ENCODE data around the gene SLC6A3. TPM values are rescaled to one million over a fixed set of nuclear protein-coding genes. Genes with fewer than 3 reads are reported as not detected.

The SLC6A3 gene
- total and polyA plus RNA-seq, 3 experiments from 2014 or later: not detected

GRCh38 chr5:1343315-1343751, 101.9 kb downstream of the SLC6A3 start:
- CTCF ChIA-PET: interaction anchor here (1.3 to 1.7 kb wide), 2 partner anchors 21 to 88 kb away, joined by 3 to 4 read pairs; no protein-coding TSS in a partner anchor
- Histone ChIP-seq H3K27me3 (ENCODE audit: insufficient read depth, low read length, poor library complexity, severe bottlenecking) (no peaks in the 10 kb centered on the region), H3K27ac (ENCODE audit: low read depth, low read length) (no peak overlapping the region), H3K4me1 (ENCODE audit: insufficient read depth, low read length) (peaks cover 32% of the 10 kb centered on the region), H3K9me3 (ENCODE audit: low read length) (no peaks in the 10 kb centered on the region), H3K36me3 (ENCODE audit: insufficient read depth, low read length) (peaks cover 19% of the 10 kb centered on the region), H3K4me3 (ENCODE audit: low read length) (no peak overlapping the region)
- no peaks in the 10 kb centered on the region for H3K27me3 Mint-ChIP-seq
- H3K9me3 Mint-ChIP-seq: no peaks in the 10 kb centered on the region
- peaks cover 29 to 38% (median 37%) of the 10 kb centered on the region in 3 donors for H3K4me1 Mint-ChIP-seq
- H3K36me3 Mint-ChIP-seq: peaks cover 4 to 46% (median 18%) of the 10 kb centered on the region in 3 donors
- peak overlapping the region; percentile 53 to 95 (median 90) for H3K4me3 Mint-ChIP-seq
- no peak for DNase-seq
- POLR2A ChIA-PET: no interaction called here
- peak overlapping the region in 3 of 8 donors; percentile 85 to 95 (median 92) for H3K27ac Mint-ChIP-seq

Other genes starting within 250 kb of the SLC6A3 start
- not detected for gene SLC6A19, start 243.8 kb downstream of the SLC6A3 start, total RNA-seq
- not detected for gene SLC6A19, start 243.8 kb downstream of the SLC6A3 start, polyA plus RNA-seq
- gene SLC6A18, start 220.1 kb downstream of the SLC6A3 start, total RNA-seq: not detected
- gene SLC6A18, start 220.1 kb downstream of the SLC6A3 start, polyA plus RNA-seq: not detected
- gene TERT, start 150.4 kb downstream of the SLC6A3 start, total RNA-seq: 1 to 10 TPM; 2.0 to 2.5 TPM
- not detected for gene TERT, start 150.4 kb downstream of the SLC6A3 start, polyA plus RNA-seq
- gene CLPTM1L, start 100.3 kb downstream of the SLC6A3 start, total RNA-seq: 100 to 1,000 TPM; 109 to 110 TPM
- gene CLPTM1L, start 100.3 kb downstream of the SLC6A3 start, polyA plus RNA-seq: 68.1 TPM
- 100 to 1,000 TPM in 1 of 2 experiments, 10 to 100 TPM in 1; 92.5 to 101 TPM for gene LPCAT1, start 78.5 kb upstream of the SLC6A3 start, total RNA-seq
- 95.9 TPM for gene LPCAT1, start 78.5 kb upstream of the SLC6A3 start, polyA plus RNA-seq

Measured in CD8-positive, alpha-beta memory T cell (primary cell).